ENCODE data around the gene MBOAT2. TPM values are rescaled to one million over a fixed set of nuclear protein-coding genes. Genes with fewer than 3 reads are reported as not detected.
"Not testable (repeated sequence)": the region's sequence is repeated elsewhere in the genome, so short reads cannot be mapped to it uniquely, and the experiment has no call there.

Gene MBOAT2
- total and polyA plus RNA-seq, 2 experiments from 2014 or later, result 15.9 to 22.7 TPM

DNA sequence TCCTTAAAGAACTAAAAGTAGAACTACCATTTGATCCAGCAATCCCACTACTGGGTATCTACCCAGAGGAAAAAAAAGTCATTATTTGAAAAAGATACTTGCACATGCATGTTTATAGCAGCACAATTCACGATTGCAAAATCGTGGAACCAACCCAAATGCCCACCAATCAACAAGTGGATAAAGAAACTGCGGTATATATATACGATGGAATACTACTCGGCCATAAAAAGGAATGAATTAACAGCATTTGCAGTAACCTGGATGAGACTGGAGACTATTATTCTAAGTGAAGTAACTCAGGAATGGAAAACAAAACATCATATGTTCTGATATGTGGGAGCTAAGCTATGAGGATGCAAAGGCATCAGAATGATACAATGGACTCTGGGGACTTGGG lies 89.7 kb downstream of the MBOAT2 start:
- Mint-ChIP-seq H3K9me3 (peaks cover 41% of the 10 kb centered on the region), H3K36me3 (ENCODE audit: low read depth) (peaks cover 45% of the 10 kb centered on the region)
- H3K27me3 ChIP-seq (ENCODE audit: insufficient read depth); H3K4me1 ChIP-seq (ENCODE audit: insufficient read depth); H3F3A ChIP-seq (replicated peaks; ENCODE audit: low read depth); H3K27me3 Mint-ChIP-seq (ENCODE audit: insufficient read depth, low read depth, poor library complexity); H3K4me2 ChIP-seq; H4K20me1 ChIP-seq (replicated peaks; ENCODE audit: insufficient read depth); H3K9me2 ChIP-seq (ENCODE audit: insufficient read depth); H3K27ac Mint-ChIP-seq; ATAC-seq; H3K79me2 ChIP-seq (replicated peaks; ENCODE audit: insufficient read depth); DNase-seq (ENCODE audit: low spot score); H3K4me1 Mint-ChIP-seq; H3K4me3 Mint-ChIP-seq; H3K27ac ChIP-seq (ENCODE audit: low read depth); H3K4me3 ChIP-seq; H2AFZ ChIP-seq; H3K36me3 ChIP-seq (ENCODE audit: insufficient read depth): not testable (repeated sequence)

DNA sequence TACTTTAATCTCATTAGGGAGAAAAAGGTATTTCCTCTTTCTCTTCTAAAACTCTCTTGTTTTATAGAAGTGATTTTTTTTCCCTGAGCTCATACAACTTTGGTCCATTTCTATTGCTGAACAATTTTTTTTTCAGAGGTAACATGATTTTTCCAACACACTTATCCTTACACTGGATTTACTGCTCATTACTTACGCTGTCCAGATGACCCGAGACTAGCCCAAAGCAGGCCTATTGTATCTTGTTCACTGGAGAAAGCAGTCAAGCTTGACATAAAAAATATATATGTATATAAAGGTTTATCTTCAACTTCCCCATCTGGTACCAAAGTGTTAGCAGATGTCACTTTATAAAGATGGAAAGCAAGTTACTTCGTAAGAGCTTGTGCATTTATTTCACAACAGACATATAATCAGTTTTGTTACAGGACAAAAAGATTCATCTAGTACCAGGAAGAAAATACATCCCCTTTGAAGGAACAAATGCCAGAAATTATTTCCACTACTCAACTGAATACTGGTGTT lies 95.7 kb downstream of the MBOAT2 start:
- Histone ChIP-seq H4K20me1 (replicated peaks; ENCODE audit: insufficient read depth) (no peaks in the 10 kb centered on the region), H3K9me2 (ENCODE audit: insufficient read depth) (no peaks in the 10 kb centered on the region), H3K4me3 (no peak overlapping the region), H3K36me3 (ENCODE audit: insufficient read depth) (peaks cover 6% of the 10 kb centered on the region; the same call in 1 of the 2 replicates), H3F3A (replicated peaks; ENCODE audit: low read depth) (no peaks in the 10 kb centered on the region), H3K4me2 (no peak overlapping the region), H2AFZ (no peak overlapping the region), H3K4me1 (ENCODE audit: insufficient read depth) (no peaks in the 10 kb centered on the region), H3K79me2 (replicated peaks; ENCODE audit: insufficient read depth) (0 out of 2 replicates have a peak, but pooled peaks cover 9% of the 10 kb centered on the region), H3K27me3 (ENCODE audit: insufficient read depth) (no peaks in the 10 kb centered on the region), H3K27ac (ENCODE audit: low read depth) (no peak overlapping the region)
- H3K4me1 Mint-ChIP-seq, result no peaks in the 10 kb centered on the region
- peaks cover 55% of the 10 kb centered on the region for H3K36me3 Mint-ChIP-seq (ENCODE audit: low read depth)
- H3K4me3 Mint-ChIP-seq, result no peak overlapping the region
- no peaks in the 10 kb centered on the region for H3K27me3 Mint-ChIP-seq (ENCODE audit: insufficient read depth, low read depth, poor library complexity)
- DNase-seq (ENCODE audit: low spot score), result no peak
- ATAC-seq, result no peak
- TF ChIP-seq EZH2 (IDR thresholded peaks at IDR 0.05; ENCODE audit: low read depth, unreplicated experiment), result no peak
- TF ChIP-seq POLR2AphosphoS5 (IDR thresholded peaks at IDR 0.05; ENCODE audit: low read depth), result no peak
- no peak for TF ChIP-seq JUNB (IDR thresholded peaks at IDR 0.05; ENCODE audit: unreplicated experiment)
- TF ChIP-seq, protein P1, sequence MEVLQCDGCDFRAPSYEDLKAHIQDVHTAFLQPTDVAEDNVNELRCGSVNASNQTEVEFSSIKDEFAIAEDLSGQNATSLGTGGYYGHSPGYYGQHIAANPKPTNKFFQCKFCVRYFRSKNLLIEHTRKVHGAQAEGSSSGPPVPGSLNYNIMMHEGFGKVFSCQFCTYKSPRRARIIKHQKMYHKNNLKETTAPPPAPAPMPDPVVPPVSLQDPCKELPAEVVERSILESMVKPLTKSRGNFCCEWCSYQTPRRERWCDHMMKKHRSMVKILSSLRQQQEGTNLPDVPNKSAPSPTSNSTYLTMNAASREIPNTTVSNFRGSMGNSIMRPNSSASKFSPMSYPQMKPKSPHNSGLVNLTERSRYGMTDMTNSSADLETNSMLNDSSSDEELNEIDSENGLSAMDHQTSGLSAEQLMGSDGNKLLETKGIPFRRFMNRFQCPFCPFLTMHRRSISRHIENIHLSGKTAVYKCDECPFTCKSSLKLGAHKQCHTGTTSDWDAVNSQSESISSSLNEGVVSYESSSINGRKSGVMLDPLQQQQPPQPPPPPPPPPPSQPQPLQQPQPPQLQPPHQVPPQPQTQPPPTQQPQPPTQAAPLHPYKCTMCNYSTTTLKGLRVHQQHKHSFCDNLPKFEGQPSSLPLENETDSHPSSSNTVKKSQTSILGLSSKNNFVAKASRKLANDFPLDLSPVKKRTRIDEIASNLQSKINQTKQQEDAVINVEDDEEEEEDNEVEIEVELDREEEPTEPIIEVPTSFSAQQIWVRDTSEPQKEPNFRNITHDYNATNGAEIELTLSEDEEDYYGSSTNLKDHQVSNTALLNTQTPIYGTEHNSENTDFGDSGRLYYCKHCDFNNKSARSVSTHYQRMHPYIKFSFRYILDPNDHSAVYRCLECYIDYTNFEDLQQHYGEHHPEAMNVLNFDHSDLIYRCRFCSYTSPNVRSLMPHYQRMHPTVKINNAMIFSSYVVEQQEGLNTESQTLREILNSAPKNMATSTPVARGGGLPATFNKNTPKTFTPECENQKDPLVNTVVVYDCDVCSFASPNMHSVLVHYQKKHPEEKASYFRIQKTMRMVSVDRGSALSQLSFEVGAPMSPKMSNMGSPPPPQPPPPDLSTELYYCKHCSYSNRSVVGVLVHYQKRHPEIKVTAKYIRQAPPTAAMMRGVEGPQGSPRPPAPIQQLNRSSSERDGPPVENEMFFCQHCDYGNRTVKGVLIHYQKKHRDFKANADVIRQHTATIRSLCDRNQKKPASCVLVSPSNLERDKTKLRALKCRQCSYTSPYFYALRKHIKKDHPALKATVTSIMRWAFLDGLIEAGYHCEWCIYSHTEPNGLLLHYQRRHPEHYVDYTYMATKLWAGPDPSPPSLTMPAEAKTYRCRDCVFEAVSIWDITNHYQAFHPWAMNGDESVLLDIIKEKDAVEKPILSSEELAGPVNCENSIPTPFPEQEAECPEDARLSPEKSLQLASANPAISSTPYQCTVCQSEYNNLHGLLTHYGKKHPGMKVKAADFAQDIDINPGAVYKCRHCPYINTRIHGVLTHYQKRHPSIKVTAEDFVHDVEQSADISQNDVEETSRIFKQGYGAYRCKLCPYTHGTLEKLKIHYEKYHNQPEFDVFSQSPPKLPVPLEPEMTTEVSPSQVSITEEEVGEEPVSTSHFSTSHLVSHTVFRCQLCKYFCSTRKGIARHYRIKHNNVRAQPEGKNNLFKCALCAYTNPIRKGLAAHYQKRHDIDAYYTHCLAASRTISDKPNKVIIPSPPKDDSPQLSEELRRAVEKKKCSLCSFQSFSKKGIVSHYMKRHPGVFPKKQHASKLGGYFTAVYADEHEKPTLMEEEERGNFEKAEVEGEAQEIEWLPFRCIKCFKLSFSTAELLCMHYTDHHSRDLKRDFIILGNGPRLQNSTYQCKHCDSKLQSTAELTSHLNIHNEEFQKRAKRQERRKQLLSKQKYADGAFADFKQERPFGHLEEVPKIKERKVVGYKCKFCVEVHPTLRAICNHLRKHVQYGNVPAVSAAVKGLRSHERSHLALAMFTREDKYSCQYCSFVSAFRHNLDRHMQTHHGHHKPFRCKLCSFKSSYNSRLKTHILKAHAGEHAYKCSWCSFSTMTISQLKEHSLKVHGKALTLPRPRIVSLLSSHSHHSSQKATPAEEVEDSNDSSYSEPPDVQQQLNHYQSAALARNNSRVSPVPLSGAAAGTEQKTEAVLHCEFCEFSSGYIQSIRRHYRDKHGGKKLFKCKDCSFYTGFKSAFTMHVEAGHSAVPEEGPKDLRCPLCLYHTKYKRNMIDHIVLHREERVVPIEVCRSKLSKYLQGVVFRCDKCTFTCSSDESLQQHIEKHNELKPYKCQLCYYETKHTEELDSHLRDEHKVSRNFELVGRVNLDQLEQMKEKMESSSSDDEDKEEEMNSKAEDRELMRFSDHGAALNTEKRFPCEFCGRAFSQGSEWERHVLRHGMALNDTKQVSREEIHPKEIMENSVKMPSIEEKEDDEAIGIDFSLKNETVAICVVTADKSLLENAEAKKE (CRISPR knock-in tag; IDR thresholded peaks at IDR 0.05), result no peak
- no peak for TF ChIP-seq ZNF331 (CRISPR knock-in tag; IDR thresholded peaks at IDR 0.05; ENCODE audit: low read depth)
- TF ChIP-seq, protein P2, sequence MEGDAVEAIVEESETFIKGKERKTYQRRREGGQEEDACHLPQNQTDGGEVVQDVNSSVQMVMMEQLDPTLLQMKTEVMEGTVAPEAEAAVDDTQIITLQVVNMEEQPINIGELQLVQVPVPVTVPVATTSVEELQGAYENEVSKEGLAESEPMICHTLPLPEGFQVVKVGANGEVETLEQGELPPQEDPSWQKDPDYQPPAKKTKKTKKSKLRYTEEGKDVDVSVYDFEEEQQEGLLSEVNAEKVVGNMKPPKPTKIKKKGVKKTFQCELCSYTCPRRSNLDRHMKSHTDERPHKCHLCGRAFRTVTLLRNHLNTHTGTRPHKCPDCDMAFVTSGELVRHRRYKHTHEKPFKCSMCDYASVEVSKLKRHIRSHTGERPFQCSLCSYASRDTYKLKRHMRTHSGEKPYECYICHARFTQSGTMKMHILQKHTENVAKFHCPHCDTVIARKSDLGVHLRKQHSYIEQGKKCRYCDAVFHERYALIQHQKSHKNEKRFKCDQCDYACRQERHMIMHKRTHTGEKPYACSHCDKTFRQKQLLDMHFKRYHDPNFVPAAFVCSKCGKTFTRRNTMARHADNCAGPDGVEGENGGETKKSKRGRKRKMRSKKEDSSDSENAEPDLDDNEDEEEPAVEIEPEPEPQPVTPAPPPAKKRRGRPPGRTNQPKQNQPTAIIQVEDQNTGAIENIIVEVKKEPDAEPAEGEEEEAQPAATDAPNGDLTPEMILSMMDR (conservative IDR thresholded peaks at IDR 0.05; ENCODE audit: low read depth in 2 of 2), result no peak
- TF ChIP-seq CREB1 (CRISPR knock-in tag; IDR thresholded peaks at IDR 0.05; ENCODE audit: low read depth), result no peak
- peaks cover 35% of the 10 kb centered on the region for H3K9me3 Mint-ChIP-seq
- H3K27ac Mint-ChIP-seq, result no peak overlapping the region

Data from GM23338 (cell line).